ENCODE data around the gene CCDC14. TPM values are rescaled to one million over a fixed set of nuclear protein-coding genes. Genes with fewer than 3 reads are reported as not detected.
"Not testable (repeated sequence)": the region's sequence is repeated elsewhere in the genome, so short reads cannot be mapped to it uniquely, and the experiment has no call there.

CCDC14 gene
- total RNA-seq, 1 donor from 2014 or later, result 30.1 TPM

- CTCF ChIA-PET, result interaction anchor here (0.8 to 1.7 kb wide), 3 partner anchors 8 to 257 kb away, joined by 3 to 6 read pairs (median 3); partner anchors contain the start of gene CCDC14
- no peak overlapping the region for H3K4me3 Mint-ChIP-seq
- POLR2A ChIA-PET, result no interaction called here
- DNase-seq (no peak), ATAC-seq (ENCODE audit: low read depth) (no peak)
- no peaks in the 10 kb centered on the region for H3K36me3 Mint-ChIP-seq (ENCODE audit: low read depth)
- H3K9me3 Mint-ChIP-seq, result no peaks in the 10 kb centered on the region
- intact Hi-C loops (cut with micrococcal nuclease), result loop anchor here (1.0 kb wide), 1 partner anchor 328 kb away; no protein-coding TSS in a partner anchor
- no peaks in the 10 kb centered on the region for H3K4me1 Mint-ChIP-seq
- TF ChIP-seq CTCF (IDR thresholded peaks at IDR 0.05), result no peak
- no peak overlapping the region for H3K27ac Mint-ChIP-seq
- H3K27me3 Mint-ChIP-seq, result peaks cover 34% of the 10 kb centered on the region
Observed at GRCh38 chr3:123980539-123980938, 19.5 kb upstream of the CCDC14 start.

DNA sequence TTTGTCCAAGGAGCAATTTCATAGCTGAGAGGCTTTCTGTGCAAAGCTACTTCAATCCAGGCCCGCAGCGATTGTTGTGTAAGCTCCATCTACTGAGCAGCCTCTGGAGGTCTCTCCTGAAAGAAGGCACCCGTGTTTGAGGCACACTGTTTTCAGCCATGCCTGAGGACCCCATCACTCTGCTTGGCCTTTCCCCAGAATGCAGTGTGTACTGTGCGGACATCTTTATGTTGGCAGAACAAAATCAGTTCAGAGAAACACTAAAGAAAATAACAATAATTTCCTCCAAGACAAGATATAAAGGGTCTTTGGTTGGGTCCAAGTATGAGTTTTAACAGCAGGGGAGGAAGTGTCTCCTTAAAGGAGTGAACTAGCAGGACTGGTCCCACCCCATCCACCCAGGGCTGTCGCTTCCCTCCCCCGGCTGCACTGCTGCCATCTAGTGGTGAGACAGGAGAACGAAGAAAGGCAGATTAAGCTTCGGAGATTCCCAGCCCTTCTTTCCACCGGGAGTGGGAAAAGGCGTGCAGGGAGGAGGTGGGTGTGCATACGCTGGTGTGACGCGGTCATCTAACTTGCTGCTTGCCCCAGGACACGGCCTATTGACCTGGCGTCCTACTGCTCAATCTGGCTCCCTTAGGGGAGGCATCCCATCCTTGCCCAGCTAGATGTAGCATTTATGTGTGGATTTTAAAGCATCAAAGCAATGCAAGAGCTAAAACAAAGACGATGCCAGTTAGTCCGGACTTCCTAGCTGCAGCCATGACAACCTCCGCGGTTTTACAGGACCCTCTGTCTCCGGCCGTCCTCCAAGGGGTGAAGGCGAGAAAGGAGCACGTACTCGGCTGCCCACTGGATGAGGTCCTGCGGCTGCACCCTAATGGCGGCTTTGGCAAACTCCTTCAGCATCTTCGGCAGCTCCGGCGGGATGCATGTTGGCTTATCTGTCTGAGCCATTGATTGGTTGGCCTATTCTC, 18.8 kb upstream of the CCDC14 start:
- H3K4me3 Mint-ChIP-seq; H3K4me1 Mint-ChIP-seq; DNase-seq; H3K36me3 Mint-ChIP-seq (ENCODE audit: low read depth); H3K9me3 Mint-ChIP-seq; H3K27ac Mint-ChIP-seq; POLR2A ChIA-PET: not testable (repeated sequence)
- CTCF ChIA-PET, result interaction anchor here (0.7 to 1.7 kb wide), 4 partner anchors 9 to 268 kb away, joined by 3 to 6 read pairs (median 3); partner anchors contain the start of gene CCDC14
- peaks cover 34% of the 10 kb centered on the region for H3K27me3 Mint-ChIP-seq
- peak; percentile 69 for ATAC-seq (ENCODE audit: low read depth)
- intact Hi-C loops (cut with micrococcal nuclease), result loop anchor here (1.0 kb wide), 1 partner anchor 328 kb away; no protein-coding TSS in a partner anchor
- TF ChIP-seq CTCF (IDR thresholded peaks at IDR 0.05), result peak; percentile 39

- CTCF ChIA-PET; H3K9me3 Mint-ChIP-seq; H3K4me3 Mint-ChIP-seq; H3K27ac Mint-ChIP-seq; intact Hi-C loops (cut with micrococcal nuclease); POLR2A ChIA-PET; H3K4me1 Mint-ChIP-seq; DNase-seq; H3K36me3 Mint-ChIP-seq (ENCODE audit: low read depth); ATAC-seq (ENCODE audit: low read depth): not testable (repeated sequence)
- H3K27me3 Mint-ChIP-seq, result peaks cover 23% of the 10 kb centered on the region
Observed at GRCh38 chr3:123976904-123977303, 15.9 kb upstream of the CCDC14 start.

DNA sequence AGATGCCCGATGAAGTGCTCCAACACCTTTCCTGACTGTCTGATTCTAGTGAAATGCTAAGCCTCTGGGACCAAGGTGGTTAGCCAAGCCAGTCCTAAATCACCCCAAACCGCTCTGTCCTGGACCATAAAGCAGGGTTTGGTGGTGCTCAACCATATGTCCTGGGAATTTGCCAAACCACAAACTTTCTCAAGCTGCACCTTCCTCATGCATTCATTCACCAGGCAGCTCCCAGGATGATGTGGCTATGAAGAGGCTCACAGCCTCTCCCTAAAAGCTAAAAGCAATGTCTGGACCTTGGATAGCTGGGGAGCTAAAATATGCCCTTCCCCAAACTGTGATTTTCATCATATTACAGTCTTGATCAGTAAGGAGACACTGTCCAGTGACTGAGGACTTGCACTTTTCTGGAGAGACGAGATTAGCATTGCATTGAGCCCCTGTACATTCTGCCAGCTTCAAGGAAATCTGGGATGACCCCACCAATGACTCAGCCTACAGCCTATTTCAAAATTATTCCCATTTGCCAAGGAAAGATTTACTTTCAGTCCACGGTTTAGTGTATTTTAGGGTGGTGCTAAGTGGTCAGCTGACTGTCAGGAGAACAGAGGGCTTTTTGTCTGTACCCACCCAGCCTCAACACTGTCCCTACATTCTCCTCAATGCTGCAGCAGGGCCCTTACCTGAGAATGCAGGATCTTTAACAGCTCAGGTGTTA, 15.3 kb upstream of the CCDC14 start:
- POLR2A ChIA-PET; intact Hi-C loops (cut with micrococcal nuclease); H3K4me1 Mint-ChIP-seq; ATAC-seq (ENCODE audit: low read depth); H3K36me3 Mint-ChIP-seq (ENCODE audit: low read depth); H3K27ac Mint-ChIP-seq; H3K9me3 Mint-ChIP-seq; H3K4me3 Mint-ChIP-seq; DNase-seq; CTCF ChIA-PET: not testable (repeated sequence)
- H3K27me3 Mint-ChIP-seq, result peaks cover 28% of the 10 kb centered on the region

DNA sequence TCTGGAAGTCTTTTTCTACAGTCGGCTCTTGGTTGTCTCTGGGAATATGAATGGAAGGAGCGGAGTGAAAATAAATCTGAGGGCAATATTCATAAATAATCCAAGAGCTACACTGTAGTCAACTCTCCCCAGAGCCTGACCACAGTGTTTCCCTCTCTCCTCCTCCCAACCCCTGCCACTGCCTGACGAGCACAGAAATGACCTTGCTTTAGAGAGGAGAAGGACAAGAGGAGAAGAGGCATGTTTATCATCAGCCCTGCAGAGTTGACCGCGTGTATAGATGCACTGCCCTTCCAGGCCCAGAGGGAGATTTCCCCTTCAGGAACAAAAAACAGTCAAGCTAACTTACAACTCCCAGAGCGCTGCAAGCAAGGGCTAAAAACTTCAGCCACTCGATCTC, 14.0 kb upstream of the CCDC14 start:
- H3K9me3 Mint-ChIP-seq; CTCF ChIA-PET; H3K4me1 Mint-ChIP-seq; H3K4me3 Mint-ChIP-seq; ATAC-seq (ENCODE audit: low read depth); POLR2A ChIA-PET; intact Hi-C loops (cut with micrococcal nuclease); H3K36me3 Mint-ChIP-seq (ENCODE audit: low read depth); DNase-seq; H3K27ac Mint-ChIP-seq: not testable (repeated sequence)
- peaks cover 27% of the 10 kb centered on the region for H3K27me3 Mint-ChIP-seq

DNA sequence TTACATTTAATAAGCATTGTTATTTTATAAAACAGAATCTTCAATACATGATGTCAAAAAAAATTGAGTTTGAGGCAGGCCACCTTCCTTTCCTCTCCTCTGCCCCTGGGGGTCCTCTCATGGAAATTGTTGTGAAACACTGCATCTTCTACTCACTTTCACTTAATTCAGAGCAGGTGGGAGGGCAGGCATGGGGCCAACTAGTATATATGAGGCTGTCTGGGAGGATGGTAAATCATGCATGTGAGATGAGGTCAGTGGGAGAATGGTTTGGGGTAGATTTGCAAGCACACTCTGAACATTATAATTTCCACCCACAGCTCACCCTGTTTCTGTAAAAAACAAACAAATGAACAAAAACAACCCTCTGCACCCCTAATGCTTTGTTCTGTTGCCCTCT, 10.4 kb upstream of the CCDC14 start:
- Mint-ChIP-seq H3K27ac (no peak overlapping the region), H3K9me3 (peaks cover 5% of the 10 kb centered on the region), H3K36me3 (ENCODE audit: low read depth) (no peaks in the 10 kb centered on the region), H3K4me1 (no peaks in the 10 kb centered on the region), H3K4me3 (no peak overlapping the region), H3K27me3 (peaks cover 34% of the 10 kb centered on the region)
- DNase-seq (no peak), ATAC-seq (ENCODE audit: low read depth) (no peak)
- intact Hi-C loops (cut with micrococcal nuclease), result no loop called here
- TF ChIP-seq CTCF (IDR thresholded peaks at IDR 0.05), result no peak
- ChIA-PET POLR2A (no interaction called here), CTCF (no interaction called here)

DNA sequence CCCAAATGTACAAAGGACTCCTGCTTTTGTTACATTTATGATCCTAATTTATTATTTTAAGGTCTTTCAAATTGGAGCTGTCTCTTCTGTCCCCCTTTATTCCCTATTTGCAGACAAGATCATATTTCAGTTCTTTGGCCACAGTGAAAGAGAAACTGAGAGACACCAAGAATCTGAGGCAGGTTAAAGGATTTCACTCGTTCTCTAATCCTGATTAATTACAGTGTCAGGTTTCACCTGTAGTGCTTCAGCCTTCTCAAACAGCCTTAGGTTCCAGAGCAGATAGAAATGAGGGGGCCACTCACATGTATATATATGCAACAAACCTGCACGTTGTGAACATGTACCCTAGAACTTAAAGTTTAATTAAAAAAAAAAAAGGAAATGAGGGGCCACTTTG, 6.2 kb upstream of the CCDC14 start:
- POLR2A ChIA-PET; ATAC-seq (ENCODE audit: low read depth); DNase-seq; H3K4me1 Mint-ChIP-seq; H3K9me3 Mint-ChIP-seq; CTCF ChIA-PET; H3K4me3 Mint-ChIP-seq; H3K36me3 Mint-ChIP-seq (ENCODE audit: low read depth); H3K27ac Mint-ChIP-seq: not testable (repeated sequence)
- intact Hi-C loops (cut with micrococcal nuclease), result loop anchor here (10.0 kb wide), 1 partner anchor 382 kb away; the partner anchor contains the start of gene HACD2
- peaks cover 38% of the 10 kb centered on the region for H3K27me3 Mint-ChIP-seq

- H3K27ac Mint-ChIP-seq; POLR2A ChIA-PET; CTCF ChIA-PET; H3K4me3 Mint-ChIP-seq; DNase-seq; H3K36me3 Mint-ChIP-seq (ENCODE audit: low read depth); H3K9me3 Mint-ChIP-seq; H3K4me1 Mint-ChIP-seq: not testable (repeated sequence)
- intact Hi-C loops (cut with micrococcal nuclease), result loop anchor here (10.0 kb wide), 1 partner anchor 382 kb away; the partner anchor contains the start of gene HACD2
- peaks cover 36% of the 10 kb centered on the region for H3K27me3 Mint-ChIP-seq
- ATAC-seq (ENCODE audit: low read depth), result peak; percentile 50
Observed at GRCh38 chr3:123966799-123967198, 5.8 kb upstream of the CCDC14 start.

- CTCF ChIA-PET; ATAC-seq (ENCODE audit: low read depth); H3K36me3 Mint-ChIP-seq (ENCODE audit: low read depth); H3K27ac Mint-ChIP-seq; H3K9me3 Mint-ChIP-seq; POLR2A ChIA-PET; DNase-seq; H3K4me3 Mint-ChIP-seq: not testable (repeated sequence)
- intact Hi-C loops (cut with micrococcal nuclease), result loop anchor here (10.0 kb wide), 1 partner anchor 380 kb away; the partner anchor contains the start of gene HACD2
- Mint-ChIP-seq H3K27me3 (peaks cover 22% of the 10 kb centered on the region), H3K4me1 (peaks cover 14% of the 10 kb centered on the region)
Observed at GRCh38 chr3:123964793-123965192, 3.8 kb upstream of the CCDC14 start.
